HG03432 (cell line): ENCODE data around the gene KIF25.
"Not testable (repeated sequence)": the region's sequence is repeated elsewhere in the genome, so short reads cannot be mapped to it uniquely, and the experiment has no call there.

Experiments used
- ATAC-seq: cut with Tn5 transposase; IDR thresholded peaks from one replicate; pipeline ENCODE4 v1.9.1; 2021; ENCODE audit warnings: mild to moderate bottlenecking, moderate library complexity; ENCODE audit not compliant: unreplicated experiment

Gene KIF25

GRCh38 chr6:167974640-167975344 lies 22.7 kb upstream of the KIF25 start:
- ATAC-seq: no peak

DNA sequence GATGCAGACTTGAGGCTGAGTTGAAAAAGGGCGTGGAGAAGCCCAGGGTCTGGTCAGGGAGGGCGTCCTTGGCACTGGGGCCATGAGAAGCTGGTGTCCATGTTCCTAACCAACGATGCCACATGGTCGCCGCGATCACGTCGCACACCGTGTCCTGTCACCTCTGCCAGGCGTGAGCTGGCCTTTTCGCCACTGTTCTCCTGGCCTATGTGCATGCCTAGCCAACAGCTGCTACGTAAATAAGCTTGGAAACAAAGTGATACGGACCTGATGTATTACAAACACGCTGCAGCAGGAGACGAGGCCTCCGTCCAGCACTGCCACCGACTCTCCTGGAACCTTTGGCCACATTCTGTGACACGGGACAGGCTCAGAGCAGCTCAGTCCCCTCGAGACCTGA lies 22.0 kb upstream of the KIF25 start:
- ATAC-seq: no peak

- ATAC-seq: not testable (repeated sequence)
These were observed 21.3 kb upstream of the KIF25 start for GRCh38 chr6:167976116-167976657.

- no peak for ATAC-seq
These were observed 20.8 kb upstream of the KIF25 start for GRCh38 chr6:167976708-167977107.

GRCh38 chr6:167977717-167978467 lies 19.6 kb upstream of the KIF25 start:
- no peak for ATAC-seq

- ATAC-seq: no peak
These were observed 18.9 kb upstream of the KIF25 start for GRCh38 chr6:167978607-167979006.

- ATAC-seq: no peak
These were observed 17.9 kb upstream of the KIF25 start for GRCh38 chr6:167979436-167980139.

GRCh38 chr6:167980911-167981580 lies 16.4 kb upstream of the KIF25 start:
- no peak for ATAC-seq

DNA sequence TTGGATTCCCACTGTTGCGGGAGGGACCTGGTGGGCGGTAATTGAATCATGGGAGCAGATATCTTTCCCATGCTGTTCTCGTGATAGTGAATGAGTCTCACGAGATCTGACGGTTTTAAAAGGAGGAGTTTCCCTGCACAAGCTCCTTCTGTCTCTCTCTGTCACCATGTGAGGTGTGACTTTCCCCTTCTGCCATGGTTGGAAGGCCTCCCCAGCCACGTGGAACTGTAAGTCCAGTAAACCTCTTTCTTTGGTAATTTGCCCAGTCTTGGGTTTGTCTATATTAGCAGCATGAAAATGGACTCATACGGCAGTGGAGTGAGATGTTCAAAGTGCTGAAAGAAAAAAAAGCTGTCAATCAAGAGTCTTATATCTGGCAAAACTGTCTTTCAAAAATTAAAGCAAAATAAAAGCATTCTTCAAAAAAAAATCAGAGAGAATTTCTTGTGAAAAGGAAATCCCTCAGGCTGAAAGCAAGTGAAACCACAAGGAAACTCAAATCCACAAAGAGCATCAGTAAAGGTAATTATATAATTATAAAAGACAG lies 15.5 kb upstream of the KIF25 start:
- ATAC-seq: no peak

- no peak for ATAC-seq
These were observed 13.2 kb upstream of the KIF25 start for GRCh38 chr6:167984144-167984719.

DNA sequence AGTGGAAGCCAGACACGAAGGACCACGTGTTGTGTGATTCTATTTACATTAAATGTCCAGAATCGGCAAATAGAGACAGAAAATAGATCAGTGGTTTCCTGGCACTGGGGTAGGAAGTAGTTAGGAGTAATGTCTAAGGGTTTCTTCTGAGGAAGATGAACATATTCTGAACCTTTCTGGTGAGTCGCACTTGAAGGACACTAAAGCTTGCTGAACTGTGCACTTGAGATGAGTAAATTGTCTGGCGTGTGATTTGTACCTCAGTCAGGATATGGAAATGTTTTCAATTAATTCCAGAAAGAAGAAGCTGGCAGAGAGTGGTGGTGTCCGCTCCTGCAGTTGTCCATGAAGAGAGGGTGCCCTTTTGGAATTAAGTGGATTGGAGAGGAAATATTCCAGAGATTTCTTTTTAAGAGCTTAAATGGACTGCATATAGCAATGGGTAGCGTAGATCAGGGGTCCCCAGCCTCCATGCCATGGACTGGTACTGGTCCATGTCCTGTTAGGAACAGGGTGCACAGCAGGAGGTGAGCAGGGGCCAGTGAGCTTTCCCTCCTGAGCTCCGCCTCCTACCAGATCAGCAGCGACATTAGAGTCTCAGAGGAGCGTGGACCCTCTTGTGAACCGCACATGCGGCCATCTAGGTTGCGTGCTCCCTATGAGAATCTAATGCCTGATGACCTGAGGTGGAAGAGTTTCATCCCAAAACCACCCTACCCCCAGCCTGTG lies 12.4 kb upstream of the KIF25 start:
- no peak for ATAC-seq

DNA sequence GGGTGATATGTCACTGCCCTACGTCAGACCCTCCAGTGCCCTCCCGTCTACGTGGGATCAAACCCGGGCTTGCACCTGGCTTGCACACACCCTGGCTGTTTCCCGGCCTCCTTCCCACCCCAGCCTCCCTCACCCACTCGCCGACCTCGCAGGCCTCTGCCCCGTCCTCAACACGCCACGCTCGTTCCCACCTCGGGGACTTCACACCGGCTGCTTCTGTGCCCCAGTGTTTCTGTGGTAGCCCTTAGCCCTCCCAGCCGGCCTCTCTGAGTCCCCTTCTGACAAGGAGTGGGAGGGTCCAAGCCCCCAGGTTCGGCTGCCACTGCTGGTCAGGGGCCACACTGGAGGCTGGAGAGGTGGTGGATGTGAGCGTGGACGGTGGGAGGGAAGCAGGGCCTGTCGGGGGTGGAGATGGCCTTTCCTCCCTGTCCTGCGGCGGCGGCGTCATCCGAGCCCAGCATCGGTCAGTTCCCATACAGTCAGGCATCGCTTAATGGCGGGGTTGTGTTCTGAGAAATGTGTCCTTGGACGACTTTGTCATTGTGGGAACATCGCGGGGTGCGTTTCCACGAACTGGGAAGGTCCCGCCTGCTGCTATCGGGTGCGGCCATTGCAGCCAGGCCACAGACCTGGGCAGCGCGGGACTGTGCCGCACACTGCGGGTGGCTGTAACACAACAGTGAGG lies 11.4 kb upstream of the KIF25 start:
- no peak for ATAC-seq

DNA sequence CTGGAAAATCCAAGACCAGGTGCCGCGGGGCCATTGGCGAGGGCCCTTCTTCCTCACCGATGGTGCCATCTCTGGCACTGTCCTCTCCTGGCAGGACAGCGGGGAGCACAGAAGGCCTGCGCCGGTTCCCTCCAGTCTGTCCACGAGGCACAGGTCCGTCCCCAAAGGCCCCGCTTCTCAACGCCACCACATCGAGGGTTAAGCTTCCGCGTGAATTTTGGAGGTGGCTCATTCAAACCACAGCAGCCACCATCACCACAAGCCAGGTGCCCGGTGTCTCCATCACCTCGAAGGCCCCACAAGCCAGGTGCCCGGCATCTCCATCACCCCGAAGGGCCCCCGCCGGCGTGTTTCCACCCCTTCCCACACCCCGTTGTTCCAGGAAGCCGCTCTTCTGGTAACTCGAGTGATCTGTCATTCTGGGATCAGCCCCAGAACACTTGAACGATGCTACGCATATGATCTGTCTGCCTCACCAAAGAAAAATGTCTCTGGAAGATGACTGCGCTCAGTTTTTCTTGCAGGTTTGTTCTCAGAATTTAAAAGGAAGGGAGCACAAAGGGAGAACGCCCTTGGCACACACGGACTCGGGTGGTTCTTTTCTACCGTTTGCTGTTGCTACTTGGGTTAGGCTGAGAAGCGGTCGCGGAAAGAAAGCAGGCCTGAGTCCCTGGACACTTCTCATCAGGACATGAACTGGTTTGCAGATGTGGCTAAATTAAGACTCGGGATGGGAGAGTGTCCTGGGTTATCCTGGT lies 9.9 kb upstream of the KIF25 start:
- no peak for ATAC-seq

DNA sequence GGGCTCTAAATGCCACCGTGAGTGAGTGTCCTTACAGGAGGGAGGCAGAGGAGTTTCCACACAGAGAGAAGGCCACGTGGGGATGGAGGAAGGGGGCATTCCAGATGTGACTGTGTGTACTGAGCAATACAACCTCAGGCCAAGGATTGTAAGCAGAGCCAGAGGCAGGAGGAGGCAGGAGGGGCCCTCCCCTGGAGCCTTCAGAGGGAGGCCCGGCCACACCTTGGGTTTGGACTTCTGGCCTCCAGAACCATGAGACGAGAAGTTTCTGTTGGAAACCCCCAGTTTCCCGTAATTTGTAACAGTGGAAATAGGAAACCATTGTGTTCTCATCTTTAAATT lies 9.3 kb upstream of the KIF25 start:
- no peak for ATAC-seq

- ATAC-seq: no peak
These were observed 8.3 kb upstream of the KIF25 start for GRCh38 chr6:167988945-167989841.

- ATAC-seq: no peak
These were observed 7.2 kb upstream of the KIF25 start for GRCh38 chr6:167990016-167990945.
